ENCODE results near the gene ZNF329. TPM values are rescaled to one million over a fixed set of nuclear protein-coding genes. Genes with fewer than 3 reads are reported as not detected.

Gene ZNF329
- total and polyA plus RNA-seq, 9 of the 15 experiments (the other 6 are each of a cell fraction or from before 2014, with no cell fraction given) = 0.21 to 3.6 (median 2.2) TPM

DNA sequence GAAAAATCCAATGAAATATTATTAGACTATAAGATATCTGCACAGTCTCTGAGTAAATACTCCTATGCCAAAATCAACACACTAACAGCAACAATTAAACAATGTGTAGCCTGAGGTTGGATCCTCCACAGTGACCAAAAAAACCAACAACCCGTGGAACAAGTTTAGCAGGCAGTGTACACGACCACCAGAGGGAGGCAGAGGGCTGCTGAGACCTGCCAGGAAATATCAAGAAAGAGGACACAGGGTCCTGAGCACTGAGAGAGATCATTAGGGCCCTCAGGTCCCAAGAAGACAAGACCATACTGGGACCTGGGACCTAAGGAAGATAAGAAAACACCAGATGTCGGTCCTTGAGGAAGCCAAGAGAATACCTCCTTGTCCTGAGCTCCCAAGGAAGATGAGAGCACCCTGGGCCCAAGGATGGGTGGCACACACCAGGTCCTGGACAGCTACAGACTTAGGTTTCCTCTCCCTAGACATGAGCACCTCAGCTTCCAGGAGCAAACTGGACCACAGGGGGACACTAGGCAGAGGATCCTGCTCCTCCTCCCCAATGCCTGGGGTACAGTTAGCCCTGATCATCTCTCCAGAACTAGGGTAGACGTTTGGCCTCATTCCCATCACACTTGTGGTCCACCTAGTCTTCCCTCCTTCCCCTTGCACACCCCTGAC, 31.4 kb upstream of the ZNF329 start (continued):
- TF ChIP-seq FOXK2 (conservative IDR thresholded peaks at IDR 0.05 in 1 of 2, IDR thresholded peaks at IDR 0.05 in 1 of 2; ENCODE audit: low read depth in 2 of 2) (0 out of 4 replicates have a peak, but pooled peaks of 1 of the 2 experiments have one; percentile 12), MYC (IDR thresholded peaks at IDR 0.05; ENCODE audit: low read depth, low read length) (peak; percentile 44; the same call in 1 of the 2 replicates), MYC (CRISPR knock-in tag; IDR thresholded peaks at IDR 0.05; ENCODE audit: borderline replicate concordance, low read depth) (peak; percentile 76; the same call in 1 of the 2 replicates), RBFOX2 (IDR thresholded peaks at IDR 0.05; ENCODE audit: low read depth, low read length) (0 out of 2 replicates have a peak, but pooled peaks have one; percentile 32), BCL6 (CRISPR knock-in tag; IDR thresholded peaks at IDR 0.05) (no peak), BDP1 (IDR thresholded peaks at IDR 0.05; ENCODE audit: insufficient read depth, insufficient read length) (no peak), HNRNPLL (IDR thresholded peaks at IDR 0.05; ENCODE audit: low read depth, low read length, poor library complexity, severe bottlenecking) (no peak), CSDE1 (IDR thresholded peaks at IDR 0.05) (0 out of 4 replicates have a peak, but pooled peaks of 1 of the 2 experiments have one; percentile 40), MEF2D (tag; conservative IDR thresholded peaks at IDR 0.05; ENCODE audit: low read depth) (0 out of 2 replicates have a peak, but pooled peaks have one; percentile 33), GABPA (tag; conservative IDR thresholded peaks at IDR 0.05; ENCODE audit: low read depth) (no peak), BRCA1 (IDR thresholded peaks at IDR 0.05) (no peak), BRCA1 (CRISPR knock-in tag; IDR thresholded peaks at IDR 0.05) (peak; percentile 84), ZNF263 (CRISPR knock-in tag; IDR thresholded peaks at IDR 0.05; ENCODE audit: borderline replicate concordance) (peak; percentile 85; the same call in 1 of the 2 replicates), ZNF3 (CRISPR knock-in tag; IDR thresholded peaks at IDR 0.05) (no peak), ZNF384 (IDR thresholded peaks at IDR 0.05; ENCODE audit: low read depth, low read length) (peak; percentile 53; the same call in 1 of the 2 replicates), STAT5B (CRISPR knock-in tag; IDR thresholded peaks at IDR 0.05) (no peak)
- TF ChIP-seq, protein P1, sequence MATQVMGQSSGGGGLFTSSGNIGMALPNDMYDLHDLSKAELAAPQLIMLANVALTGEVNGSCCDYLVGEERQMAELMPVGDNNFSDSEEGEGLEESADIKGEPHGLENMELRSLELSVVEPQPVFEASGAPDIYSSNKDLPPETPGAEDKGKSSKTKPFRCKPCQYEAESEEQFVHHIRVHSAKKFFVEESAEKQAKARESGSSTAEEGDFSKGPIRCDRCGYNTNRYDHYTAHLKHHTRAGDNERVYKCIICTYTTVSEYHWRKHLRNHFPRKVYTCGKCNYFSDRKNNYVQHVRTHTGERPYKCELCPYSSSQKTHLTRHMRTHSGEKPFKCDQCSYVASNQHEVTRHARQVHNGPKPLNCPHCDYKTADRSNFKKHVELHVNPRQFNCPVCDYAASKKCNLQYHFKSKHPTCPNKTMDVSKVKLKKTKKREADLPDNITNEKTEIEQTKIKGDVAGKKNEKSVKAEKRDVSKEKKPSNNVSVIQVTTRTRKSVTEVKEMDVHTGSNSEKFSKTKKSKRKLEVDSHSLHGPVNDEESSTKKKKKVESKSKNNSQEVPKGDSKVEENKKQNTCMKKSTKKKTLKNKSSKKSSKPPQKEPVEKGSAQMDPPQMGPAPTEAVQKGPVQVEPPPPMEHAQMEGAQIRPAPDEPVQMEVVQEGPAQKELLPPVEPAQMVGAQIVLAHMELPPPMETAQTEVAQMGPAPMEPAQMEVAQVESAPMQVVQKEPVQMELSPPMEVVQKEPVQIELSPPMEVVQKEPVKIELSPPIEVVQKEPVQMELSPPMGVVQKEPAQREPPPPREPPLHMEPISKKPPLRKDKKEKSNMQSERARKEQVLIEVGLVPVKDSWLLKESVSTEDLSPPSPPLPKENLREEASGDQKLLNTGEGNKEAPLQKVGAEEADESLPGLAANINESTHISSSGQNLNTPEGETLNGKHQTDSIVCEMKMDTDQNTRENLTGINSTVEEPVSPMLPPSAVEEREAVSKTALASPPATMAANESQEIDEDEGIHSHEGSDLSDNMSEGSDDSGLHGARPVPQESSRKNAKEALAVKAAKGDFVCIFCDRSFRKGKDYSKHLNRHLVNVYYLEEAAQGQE (IDR thresholded peaks at IDR 0.05; ENCODE audit: borderline replicate concordance) = peak; percentile 60; the same call in 1 of the 2 replicates
- TF ChIP-seq, protein P1 (CRISPR knock-in tag; IDR thresholded peaks at IDR 0.05; ENCODE audit: low read depth) = no peak
- TF ChIP-seq, protein P2, sequence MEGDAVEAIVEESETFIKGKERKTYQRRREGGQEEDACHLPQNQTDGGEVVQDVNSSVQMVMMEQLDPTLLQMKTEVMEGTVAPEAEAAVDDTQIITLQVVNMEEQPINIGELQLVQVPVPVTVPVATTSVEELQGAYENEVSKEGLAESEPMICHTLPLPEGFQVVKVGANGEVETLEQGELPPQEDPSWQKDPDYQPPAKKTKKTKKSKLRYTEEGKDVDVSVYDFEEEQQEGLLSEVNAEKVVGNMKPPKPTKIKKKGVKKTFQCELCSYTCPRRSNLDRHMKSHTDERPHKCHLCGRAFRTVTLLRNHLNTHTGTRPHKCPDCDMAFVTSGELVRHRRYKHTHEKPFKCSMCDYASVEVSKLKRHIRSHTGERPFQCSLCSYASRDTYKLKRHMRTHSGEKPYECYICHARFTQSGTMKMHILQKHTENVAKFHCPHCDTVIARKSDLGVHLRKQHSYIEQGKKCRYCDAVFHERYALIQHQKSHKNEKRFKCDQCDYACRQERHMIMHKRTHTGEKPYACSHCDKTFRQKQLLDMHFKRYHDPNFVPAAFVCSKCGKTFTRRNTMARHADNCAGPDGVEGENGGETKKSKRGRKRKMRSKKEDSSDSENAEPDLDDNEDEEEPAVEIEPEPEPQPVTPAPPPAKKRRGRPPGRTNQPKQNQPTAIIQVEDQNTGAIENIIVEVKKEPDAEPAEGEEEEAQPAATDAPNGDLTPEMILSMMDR (IDR thresholded peaks at IDR 0.05 in 2 of 3, conservative IDR thresholded peaks at IDR 0.05 in 1 of 3; ENCODE audit: insufficient read depth in 2 of 3, low read depth in 1 of 3, low read length in 3 of 3) = peak; percentile 75 to 89 (median 76)

Measured in K562 (cell line).